ENCODE data around the gene ELK3.

The ELK3 gene

GRCh38 chr12:96177013-96177412 lies 17.2 kb upstream of the ELK3 start:
- ATAC-seq = no peak
- TF ChIP-seq RARB (CRISPR knock-in tag; IDR thresholded peaks at IDR 0.05) = no peak
- no peak for TF ChIP-seq ZNF8 (CRISPR knock-in tag; IDR thresholded peaks at IDR 0.05)
- TF ChIP-seq GLIS3 (CRISPR knock-in tag; IDR thresholded peaks at IDR 0.05) = no peak
- no peak for TF ChIP-seq ARNTL (CRISPR knock-in tag; IDR thresholded peaks at IDR 0.05; ENCODE audit: borderline replicate concordance, low read depth)
- TF ChIP-seq ZC3H10 (CRISPR knock-in tag; IDR thresholded peaks at IDR 0.05) = no peak
- TF ChIP-seq ESRRG (CRISPR knock-in tag; IDR thresholded peaks at IDR 0.05) = no peak
- no peak for TF ChIP-seq ZFP3 (CRISPR knock-in tag; IDR thresholded peaks at IDR 0.05)
- TF ChIP-seq, protein P1, sequence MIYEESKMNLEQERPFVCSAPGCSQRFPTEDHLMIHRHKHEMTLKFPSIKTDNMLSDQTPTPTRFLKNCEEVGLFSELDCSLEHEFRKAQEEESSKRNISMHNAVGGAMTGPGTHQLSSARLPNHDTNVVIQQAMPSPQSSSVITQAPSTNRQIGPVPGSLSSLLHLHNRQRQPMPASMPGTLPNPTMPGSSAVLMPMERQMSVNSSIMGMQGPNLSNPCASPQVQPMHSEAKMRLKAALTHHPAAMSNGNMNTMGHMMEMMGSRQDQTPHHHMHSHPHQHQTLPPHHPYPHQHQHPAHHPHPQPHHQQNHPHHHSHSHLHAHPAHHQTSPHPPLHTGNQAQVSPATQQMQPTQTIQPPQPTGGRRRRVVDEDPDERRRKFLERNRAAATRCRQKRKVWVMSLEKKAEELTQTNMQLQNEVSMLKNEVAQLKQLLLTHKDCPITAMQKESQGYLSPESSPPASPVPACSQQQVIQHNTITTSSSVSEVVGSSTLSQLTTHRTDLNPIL (CRISPR knock-in tag; IDR thresholded peaks at IDR 0.05; ENCODE audit: low read depth) = no peak
- TF ChIP-seq TOX (CRISPR knock-in tag; IDR thresholded peaks at IDR 0.05; ENCODE audit: borderline replicate concordance) = no peak
- no peak for TF ChIP-seq CSDC2 (CRISPR knock-in tag; IDR thresholded peaks at IDR 0.05)
- TF ChIP-seq BACH2 (CRISPR knock-in tag; IDR thresholded peaks at IDR 0.05; ENCODE audit: borderline replicate concordance) = no peak
- no peak for TF ChIP-seq ZFP30 (CRISPR knock-in tag; IDR thresholded peaks at IDR 0.05)
- TF ChIP-seq, protein P2, sequence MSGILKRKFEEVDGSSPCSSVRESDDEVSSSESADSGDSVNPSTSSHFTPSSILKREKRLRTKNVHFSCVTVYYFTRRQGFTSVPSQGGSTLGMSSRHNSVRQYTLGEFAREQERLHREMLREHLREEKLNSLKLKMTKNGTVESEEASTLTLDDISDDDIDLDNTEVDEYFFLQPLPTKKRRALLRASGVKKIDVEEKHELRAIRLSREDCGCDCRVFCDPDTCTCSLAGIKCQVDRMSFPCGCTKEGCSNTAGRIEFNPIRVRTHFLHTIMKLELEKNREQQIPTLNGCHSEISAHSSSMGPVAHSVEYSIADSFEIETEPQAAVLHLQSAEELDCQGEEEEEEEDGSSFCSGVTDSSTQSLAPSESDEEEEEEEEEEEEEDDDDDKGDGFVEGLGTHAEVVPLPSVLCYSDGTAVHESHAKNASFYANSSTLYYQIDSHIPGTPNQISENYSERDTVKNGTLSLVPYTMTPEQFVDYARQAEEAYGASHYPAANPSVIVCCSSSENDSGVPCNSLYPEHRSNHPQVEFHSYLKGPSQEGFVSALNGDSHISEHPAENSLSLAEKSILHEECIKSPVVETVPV (CRISPR knock-in tag; IDR thresholded peaks at IDR 0.05) = no peak

GRCh38 chr12:96183734-96184370 lies 10.3 kb upstream of the ELK3 start:
- no peak for TF ChIP-seq RARB (CRISPR knock-in tag; IDR thresholded peaks at IDR 0.05)
- TF ChIP-seq ZNF565 (CRISPR knock-in tag; conservative IDR thresholded peaks at IDR 0.05; ENCODE audit: low read depth) = no peak
- TF ChIP-seq ESRRG (CRISPR knock-in tag; IDR thresholded peaks at IDR 0.05) = no peak
- TF ChIP-seq ZFP30 (CRISPR knock-in tag; IDR thresholded peaks at IDR 0.05) = no peak
- TF ChIP-seq PPARA (CRISPR knock-in tag; IDR thresholded peaks at IDR 0.05; ENCODE audit: borderline replicate concordance) = no peak
- no peak for TF ChIP-seq PATZ1 (CRISPR knock-in tag; IDR thresholded peaks at IDR 0.05; ENCODE audit: borderline replicate concordance)
- TF ChIP-seq, protein P2 (CRISPR knock-in tag; IDR thresholded peaks at IDR 0.05) = no peak
- no peak for TF ChIP-seq TSHZ2 (CRISPR knock-in tag; IDR thresholded peaks at IDR 0.05)
- TF ChIP-seq OSR1 (CRISPR knock-in tag; IDR thresholded peaks at IDR 0.05) = no peak
- no peak for TF ChIP-seq ARNTL (CRISPR knock-in tag; IDR thresholded peaks at IDR 0.05; ENCODE audit: borderline replicate concordance, low read depth)
- TF ChIP-seq ZNF8 (CRISPR knock-in tag; IDR thresholded peaks at IDR 0.05) = no peak
- no peak for TF ChIP-seq TOX (CRISPR knock-in tag; IDR thresholded peaks at IDR 0.05; ENCODE audit: borderline replicate concordance)
- no peak for TF ChIP-seq ZFP3 (CRISPR knock-in tag; IDR thresholded peaks at IDR 0.05)
- ATAC-seq = no peak

DNA sequence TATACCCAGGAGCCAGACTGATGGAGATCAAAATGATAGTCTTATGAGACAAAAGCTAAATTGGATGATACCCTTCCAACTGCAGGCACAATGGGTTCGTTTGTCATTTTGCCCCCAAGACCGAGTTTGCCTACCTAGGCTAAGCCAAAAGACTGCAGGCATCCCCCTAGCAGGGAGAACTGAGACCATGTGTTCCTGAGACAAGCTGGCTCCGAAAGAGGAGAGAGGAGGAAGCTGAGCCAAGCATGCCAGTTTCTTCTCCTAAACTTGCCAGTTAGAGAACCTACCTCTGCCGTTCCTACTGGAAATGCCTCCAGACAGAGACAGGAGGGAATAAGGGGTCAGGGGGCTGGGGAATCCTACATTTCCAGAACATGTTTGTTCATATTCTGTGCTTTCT lies 8.3 kb upstream of the ELK3 start:
- no peak for ATAC-seq
- TF ChIP-seq ZFP3 (CRISPR knock-in tag; IDR thresholded peaks at IDR 0.05) = no peak
- TF ChIP-seq RARB (CRISPR knock-in tag; IDR thresholded peaks at IDR 0.05) = no peak
- TF ChIP-seq, protein P3, sequence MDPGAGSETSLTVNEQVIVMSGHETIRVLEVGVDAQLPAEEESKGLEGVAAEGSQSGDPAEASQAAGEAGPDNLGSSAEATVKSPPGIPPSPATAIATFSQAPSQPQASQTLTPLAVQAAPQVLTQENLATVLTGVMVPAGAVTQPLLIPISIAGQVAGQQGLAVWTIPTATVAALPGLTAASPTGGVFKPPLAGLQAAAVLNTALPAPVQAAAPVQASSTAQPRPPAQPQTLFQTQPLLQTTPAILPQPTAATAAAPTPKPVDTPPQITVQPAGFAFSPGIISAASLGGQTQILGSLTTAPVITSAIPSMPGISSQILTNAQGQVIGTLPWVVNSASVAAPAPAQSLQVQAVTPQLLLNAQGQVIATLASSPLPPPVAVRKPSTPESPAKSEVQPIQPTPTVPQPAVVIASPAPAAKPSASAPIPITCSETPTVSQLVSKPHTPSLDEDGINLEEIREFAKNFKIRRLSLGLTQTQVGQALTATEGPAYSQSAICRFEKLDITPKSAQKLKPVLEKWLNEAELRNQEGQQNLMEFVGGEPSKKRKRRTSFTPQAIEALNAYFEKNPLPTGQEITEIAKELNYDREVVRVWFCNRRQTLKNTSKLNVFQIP (CRISPR knock-in tag; IDR thresholded peaks at IDR 0.05; ENCODE audit: borderline replicate concordance, low read depth) = no peak
- no peak for TF ChIP-seq ESRRG (CRISPR knock-in tag; IDR thresholded peaks at IDR 0.05)
- TF ChIP-seq ZNF70 (CRISPR knock-in tag; IDR thresholded peaks at IDR 0.05) = no peak
- TF ChIP-seq, protein P2 (CRISPR knock-in tag; IDR thresholded peaks at IDR 0.05) = no peak
- TF ChIP-seq GLIS3 (CRISPR knock-in tag; IDR thresholded peaks at IDR 0.05) = no peak
- TF ChIP-seq ZNF565 (CRISPR knock-in tag; conservative IDR thresholded peaks at IDR 0.05; ENCODE audit: low read depth) = no peak
- no peak for TF ChIP-seq PPARA (CRISPR knock-in tag; IDR thresholded peaks at IDR 0.05; ENCODE audit: borderline replicate concordance)
- TF ChIP-seq TSHZ2 (CRISPR knock-in tag; IDR thresholded peaks at IDR 0.05) = no peak
- TF ChIP-seq ZC3H10 (CRISPR knock-in tag; IDR thresholded peaks at IDR 0.05) = no peak
